NCI-H1092 (cell line): Measurements from ENCODE around the gene NEAT1.

Source experiments
- DNase-seq: peaks from one replicate; lab custom pipeline; 2025; lab: John Stamatoyannopoulos, UW

The NEAT1 gene

DNA sequence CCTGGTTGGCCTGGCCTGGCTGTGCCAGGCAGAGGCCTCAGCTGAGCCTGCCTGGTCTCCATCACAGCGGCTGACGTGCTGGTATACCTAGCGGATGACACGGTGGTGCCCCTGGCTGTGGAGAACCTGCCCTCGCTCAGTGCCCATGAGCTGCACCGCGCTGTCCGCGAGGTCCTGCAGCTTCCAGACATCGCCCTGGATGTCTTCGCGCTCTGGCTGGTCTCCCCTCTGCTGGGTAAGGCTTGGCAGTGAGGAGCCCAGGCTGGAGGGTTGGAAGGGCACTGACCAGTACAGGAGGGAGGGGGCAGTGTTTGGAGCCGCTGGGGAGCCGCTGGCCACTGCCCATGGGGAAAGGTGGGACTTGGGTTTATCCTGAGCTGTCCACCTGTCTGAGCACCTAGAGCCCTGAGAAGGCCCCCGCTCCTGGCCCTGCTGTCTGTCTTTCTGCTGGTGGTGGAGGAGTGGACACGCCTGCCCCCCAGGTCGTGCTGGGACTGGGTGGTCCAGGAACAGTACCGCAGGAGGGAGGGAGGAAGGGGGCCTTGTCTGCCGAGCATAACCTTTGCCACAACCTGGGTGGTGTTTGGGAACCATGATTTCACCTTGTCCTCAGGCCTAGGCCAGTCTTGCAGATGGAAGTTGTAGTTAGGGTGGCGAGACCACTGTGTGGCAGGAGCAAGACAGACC, 33.2 kb upstream of the NEAT1 start:
- DNase-seq = no peak

DNA sequence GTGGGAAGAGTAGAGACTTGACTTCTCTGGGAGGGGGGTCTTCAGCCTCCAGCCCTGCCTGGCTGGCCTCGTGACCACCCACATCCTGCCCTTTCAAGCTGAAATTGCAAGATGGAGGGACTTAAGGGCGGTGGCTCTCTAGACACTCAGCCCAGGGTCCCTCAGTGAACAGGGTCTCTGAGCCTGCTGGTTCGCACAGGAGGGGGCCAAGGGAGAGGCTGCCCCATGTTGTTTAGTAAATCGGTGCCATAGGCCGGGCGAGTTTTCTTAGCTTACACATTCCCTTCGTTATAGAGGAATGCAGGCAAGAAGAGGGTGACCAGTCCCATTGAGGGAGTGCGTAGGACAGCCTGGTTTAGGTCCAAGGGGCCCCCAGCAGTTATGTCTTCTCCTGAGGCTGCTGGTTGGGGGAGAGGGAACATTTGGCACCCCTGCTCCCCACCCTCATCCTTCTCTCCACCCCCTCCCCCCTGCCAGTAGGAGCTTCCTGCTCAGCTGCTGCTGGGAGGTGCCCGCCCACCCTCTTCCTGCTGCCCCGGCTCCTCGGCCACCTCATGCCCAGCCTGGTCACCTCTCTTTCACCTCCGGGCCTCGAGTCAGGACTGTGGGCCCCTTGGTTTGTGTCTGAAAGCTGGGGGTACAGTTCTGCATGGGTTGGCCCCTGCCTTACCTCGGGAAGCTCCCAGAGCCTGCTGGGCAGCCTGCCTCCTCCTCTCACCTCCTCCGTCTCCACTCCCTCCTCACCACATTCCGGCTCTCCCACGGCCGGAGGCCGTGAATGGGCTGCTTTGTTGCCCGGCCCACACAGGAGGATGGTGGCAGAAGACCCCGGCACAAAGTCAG, 32.3 kb upstream of the NEAT1 start:
- DNase-seq = no peak

- DNase-seq = no peak
These were observed 31.6 kb upstream of the NEAT1 start for GRCh38 chr11:65390996-65391395.

DNA sequence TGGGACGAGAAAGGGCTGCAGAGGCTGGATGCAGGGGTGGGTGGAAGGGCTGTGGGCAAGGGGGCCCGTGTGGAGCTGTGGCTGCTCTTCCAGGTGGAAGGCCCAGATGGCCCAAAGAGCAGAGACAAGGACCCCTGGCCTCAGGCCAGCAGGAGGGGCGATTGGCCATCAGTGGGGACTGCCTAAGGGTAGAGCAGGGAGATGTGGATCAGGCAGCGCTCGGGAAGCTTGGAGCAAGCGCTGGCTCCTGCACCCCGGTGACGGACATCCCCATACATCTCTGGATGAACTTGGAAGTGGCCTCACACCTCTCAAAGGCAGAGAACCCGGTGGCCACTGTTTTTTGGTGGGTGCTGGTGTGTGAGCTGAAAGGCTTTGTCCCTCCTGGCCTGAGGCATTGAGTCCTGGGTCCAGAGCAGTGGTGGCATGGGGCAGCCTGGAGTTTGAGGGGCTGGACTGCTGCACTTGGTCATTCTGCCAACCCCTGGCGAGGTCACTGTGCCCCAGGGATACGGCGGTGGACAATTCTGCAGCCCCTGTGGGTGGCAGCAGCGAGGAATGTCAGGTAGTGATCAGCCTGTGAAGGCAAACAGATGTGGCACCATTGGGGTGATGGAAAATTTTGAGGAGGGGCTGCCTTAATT, 30.3 kb upstream of the NEAT1 start:
- no peak for DNase-seq

DNA sequence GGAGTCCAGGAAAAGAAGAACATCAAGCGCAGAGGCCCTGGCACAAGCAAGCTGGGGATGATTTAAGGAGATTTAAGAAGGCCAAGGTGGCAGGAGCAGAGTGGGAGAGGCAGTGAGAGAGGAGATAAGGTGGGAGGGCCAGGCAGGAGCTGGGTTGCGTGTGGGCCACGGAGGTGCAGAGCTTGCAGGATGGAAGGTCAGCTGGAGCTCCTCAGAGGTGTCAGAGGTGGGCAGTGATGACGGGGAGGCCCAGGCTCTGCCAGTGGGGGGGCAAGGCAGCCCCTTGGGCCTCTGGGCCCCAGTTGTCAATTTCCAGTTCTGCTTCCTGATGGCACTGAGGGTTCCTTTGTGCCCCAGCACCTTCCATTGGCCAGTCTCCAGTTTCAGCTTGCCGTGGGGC, 29.7 kb upstream of the NEAT1 start:
- no peak for DNase-seq

DNA sequence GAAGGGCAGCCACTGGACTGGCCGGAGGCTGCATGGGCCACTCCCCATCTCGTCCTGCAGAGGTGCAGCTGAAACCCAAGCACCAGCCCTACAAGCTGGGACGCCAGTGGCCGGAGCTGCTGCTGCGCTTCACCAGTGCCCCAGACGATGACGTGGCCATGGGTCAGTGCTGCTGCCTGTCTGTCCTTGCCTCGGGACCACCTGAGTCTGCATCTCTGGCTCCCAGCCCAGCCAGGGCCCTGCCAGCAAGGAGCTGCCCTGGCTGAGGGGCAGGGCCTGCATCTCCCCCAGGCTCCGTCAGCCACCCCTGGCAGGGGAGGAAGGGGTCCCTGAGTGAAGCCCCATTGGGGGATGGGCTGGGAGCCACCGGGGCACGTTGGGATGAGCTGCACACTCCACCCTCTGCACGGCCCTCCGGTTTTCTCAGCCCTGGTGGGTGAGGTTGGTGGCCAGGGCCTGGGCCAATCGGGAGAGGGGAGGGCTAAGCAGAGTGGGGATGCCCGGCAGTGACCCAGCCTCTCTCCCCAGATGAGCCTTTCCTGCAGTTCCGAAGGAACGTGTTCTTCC, 29.0 kb upstream of the NEAT1 start:
- no peak for DNase-seq

GRCh38 chr11:65394125-65394536, 28.5 kb upstream of the NEAT1 start:
- no peak for DNase-seq

GRCh38 chr11:65395961-65396530, 26.6 kb upstream of the NEAT1 start:
- no peak for DNase-seq

- DNase-seq = no peak
These were observed 25.5 kb upstream of the NEAT1 start for GRCh38 chr11:65396769-65397745.

DNA sequence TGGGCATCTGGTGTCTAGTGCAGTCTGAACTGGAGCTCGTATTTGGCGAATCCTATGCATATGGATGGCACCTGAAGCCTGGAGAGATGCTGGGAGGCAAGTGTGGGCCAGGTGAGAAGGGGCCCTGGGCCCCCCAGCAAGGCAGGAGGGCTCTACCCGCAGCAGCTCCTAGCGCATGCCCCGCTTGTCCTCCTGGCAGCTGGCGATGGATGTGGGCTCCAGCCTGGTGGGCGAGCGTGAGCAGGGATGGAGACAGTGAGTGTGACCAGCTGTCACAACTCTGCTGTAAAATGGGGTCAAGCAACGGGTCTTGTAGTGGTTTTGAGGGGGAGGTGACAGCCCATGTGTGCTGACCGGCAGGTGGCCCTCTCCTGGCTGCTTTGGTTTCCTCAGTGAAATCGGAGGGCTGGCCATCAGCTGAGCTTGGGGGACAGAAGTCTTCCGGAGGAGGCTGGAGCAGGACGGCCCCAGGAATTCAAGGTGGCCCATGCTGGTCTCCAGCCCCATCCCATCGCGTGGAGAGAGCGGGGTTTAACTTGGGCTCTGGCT, 24.2 kb upstream of the NEAT1 start:
- DNase-seq = no peak

DNA sequence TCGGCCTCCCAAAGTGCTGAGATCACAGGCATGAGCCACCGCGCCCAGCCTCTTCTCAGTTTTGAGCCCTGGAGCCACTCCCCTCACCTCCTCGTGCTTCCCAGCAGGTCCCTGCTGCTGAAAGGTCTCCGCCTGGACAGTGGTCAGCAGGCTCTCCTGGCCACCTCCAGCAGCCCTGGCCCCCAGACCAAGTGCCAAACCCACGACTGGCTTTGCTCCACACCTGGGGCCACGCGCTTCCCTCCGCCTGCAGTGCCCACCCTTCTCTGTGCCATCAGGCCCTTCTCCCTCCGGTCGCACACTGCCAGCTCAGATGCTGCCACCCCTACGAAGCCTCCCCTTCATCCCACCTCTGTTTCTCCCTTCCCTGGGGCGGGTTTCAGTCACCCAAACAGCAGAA, 23.3 kb upstream of the NEAT1 start:
- DNase-seq = no peak

- DNase-seq = no peak
These were observed 22.8 kb upstream of the NEAT1 start for GRCh38 chr11:65399845-65400244.

DNA sequence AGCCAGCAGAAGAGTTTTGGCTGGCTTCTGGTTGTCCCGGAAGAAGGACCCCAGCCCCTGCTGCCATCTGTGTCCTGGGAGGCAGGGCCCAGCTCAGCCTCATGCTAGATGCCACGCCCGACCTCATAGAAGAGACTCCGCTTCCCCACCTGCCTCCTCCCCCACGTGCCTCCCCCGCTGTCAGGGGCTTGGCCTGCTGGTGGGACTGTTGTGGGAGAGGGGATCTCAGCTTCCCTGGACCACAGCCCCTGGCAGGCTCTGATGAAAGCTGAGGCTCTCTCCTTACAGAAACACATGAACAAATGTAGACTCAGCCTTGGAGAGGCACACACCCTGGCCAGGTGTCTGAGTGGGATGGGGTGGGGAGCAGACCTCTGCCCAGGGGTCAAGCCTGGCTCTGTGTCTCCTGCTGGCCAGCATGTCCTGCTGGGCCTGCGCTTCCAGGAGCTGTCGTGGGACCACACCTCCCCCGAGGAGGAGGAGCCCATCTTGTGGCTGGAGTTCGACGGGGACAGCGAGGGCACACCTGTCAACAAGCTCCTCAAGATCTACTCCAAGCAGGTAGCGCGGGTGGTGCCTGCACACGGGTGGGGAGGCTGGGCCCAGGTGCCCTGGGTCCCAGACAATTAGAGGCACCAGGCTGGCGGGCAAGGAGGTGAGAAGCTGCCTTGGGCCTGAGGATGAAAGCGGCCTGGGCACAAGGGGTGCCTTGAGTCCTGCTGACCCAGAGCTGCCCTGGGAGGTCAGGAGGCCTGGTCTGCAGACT, 22.1 kb upstream of the NEAT1 start:
- no peak for DNase-seq

GRCh38 chr11:65401073-65401802, 21.4 kb upstream of the NEAT1 start:
- no peak for DNase-seq

GRCh38 chr11:65401803-65402248, 20.8 kb upstream of the NEAT1 start:
- no peak for DNase-seq

GRCh38 chr11:65402790-65403189, 19.8 kb upstream of the NEAT1 start:
- DNase-seq = no peak

GRCh38 chr11:65403607-65404121, 18.9 kb upstream of the NEAT1 start:
- no peak for DNase-seq

DNA sequence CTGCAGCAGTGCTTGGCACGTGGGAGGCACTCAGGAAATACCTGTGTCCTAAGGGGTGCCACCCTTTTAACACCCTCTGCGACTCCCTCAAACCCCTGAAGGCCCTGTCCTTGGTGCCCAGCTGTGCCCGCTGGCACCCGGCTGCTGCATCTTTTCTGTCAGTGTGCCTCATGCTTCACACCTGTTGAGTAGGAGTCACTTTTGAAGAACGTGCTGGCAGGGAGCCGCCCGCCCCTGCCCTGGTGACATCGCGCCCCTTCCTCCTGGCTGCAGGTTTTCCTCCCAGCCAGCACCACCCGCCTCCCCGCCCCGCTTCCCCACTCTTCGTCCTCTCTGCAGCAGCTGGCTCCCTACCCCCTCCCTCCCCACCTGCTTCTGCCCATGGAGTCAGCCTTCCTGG, 18.4 kb upstream of the NEAT1 start:
- DNase-seq = no peak
